NCI-H226 (cell line): ENCODE measurements around the gene FAM3D.

Experiments
- DNase-seq: peaks from one replicate; pipeline ENCODE4 v3.0.0-alpha.2; 2015

Gene FAM3D

GRCh38 chr3:58652624-58653023 is 13.9 kb downstream of the FAM3D start:
- no peak for DNase-seq

- DNase-seq = no peak
Measured at GRCh38 chr3:58651276-58651675, 15.3 kb downstream of the FAM3D start.

- DNase-seq = no peak
Measured at GRCh38 chr3:58647381-58648141, 19.0 kb downstream of the FAM3D start.

- DNase-seq = peak; percentile 24
Measured at GRCh38 chr3:58646503-58646902, 20.1 kb downstream of the FAM3D start.

- DNase-seq = no peak
Measured at GRCh38 chr3:58645726-58646125, 20.8 kb downstream of the FAM3D start.

- DNase-seq = no peak
Measured at GRCh38 chr3:58642846-58643245, 23.7 kb downstream of the FAM3D start.

GRCh38 chr3:58640700-58641372 is 25.7 kb downstream of the FAM3D start:
- DNase-seq = peak; percentile 73

GRCh38 chr3:58639842-58640241 is 26.7 kb downstream of the FAM3D start:
- no peak for DNase-seq

GRCh38 chr3:58639001-58639400 is 27.6 kb downstream of the FAM3D start:
- peak; percentile 27 for DNase-seq

GRCh38 chr3:58638591-58638990 is 28.0 kb downstream of the FAM3D start:
- DNase-seq = no peak

GRCh38 chr3:58637509-58637908 is 29.1 kb downstream of the FAM3D start:
- DNase-seq = no peak

- DNase-seq = no peak
Measured at GRCh38 chr3:58635371-58636285, 30.9 kb downstream of the FAM3D start.

GRCh38 chr3:58633157-58633865 is 33.3 kb downstream of the FAM3D start:
- DNase-seq = no peak

GRCh38 chr3:58631742-58632141 is 34.8 kb downstream of the FAM3D start:
- peak; percentile 51 for DNase-seq

GRCh38 chr3:58630710-58631092 is 35.9 kb downstream of the FAM3D start:
- no peak for DNase-seq

- peak; percentile 71 for DNase-seq
Measured at GRCh38 chr3:58630076-58630709, 36.4 kb downstream of the FAM3D start.

- no peak for DNase-seq
Measured at GRCh38 chr3:58629629-58630028, 36.9 kb downstream of the FAM3D start.

GRCh38 chr3:58628823-58629562 is 37.6 kb downstream of the FAM3D start:
- no peak for DNase-seq

GRCh38 chr3:58627941-58628340 is 38.6 kb downstream of the FAM3D start:
- no peak for DNase-seq

- DNase-seq = peak; percentile 57
Measured at GRCh38 chr3:58627570-58627885, 39.0 kb downstream of the FAM3D start.

- DNase-seq = no peak
Measured at GRCh38 chr3:58626841-58627569, 39.6 kb downstream of the FAM3D start.
